SK-N-SH (cell line): Measurements from ENCODE around the gene STYK1.

Experiments
- CHD2 ChIP-seq: fragments of 150-350 bp; IDR thresholded peaks from 2 replicates; pipeline ENCODE4 v1.6.1; 2018; ENCODE audit warnings: low read length; ENCODE audit not compliant: partially characterized antibody
- CTCF ChIP-seq: fragments of 200-600 bp; sonication (generic); IDR thresholded peaks from 2 replicates; pipeline ENCODE4 v1.6.1; 2017; ENCODE audit warnings: antibody characterized with exemption, mild to moderate bottlenecking, moderate library complexity
- EP300 ChIP-seq, 2 experiments: IDR thresholded peaks; 2 replicates each; pipeline versions ENCODE4 v1.4.0 to v1.6.1; 2012; ENCODE audit warnings: borderline replicate concordance in 1 of 2, low read depth in 1 of 2, low read length in 1 of 2
- EZH2phosphoT487 ChIP-seq: fragments of 200-600 bp; sonication (generic); IDR thresholded peaks from 2 replicates; pipeline ENCODE4 v1.6.1; 2017; ENCODE audit warnings: low read depth, mixed run types, mild to moderate bottlenecking, antibody characterized with exemption, moderate library complexity, borderline replicate concordance
- FOXM1 ChIP-seq: IDR thresholded peaks from 2 replicates; pipeline ENCODE4 v1.4.0; 2012; ENCODE audit warnings: low read depth, mild to moderate bottlenecking
- MXI1 ChIP-seq: IDR thresholded peaks from 2 replicates; pipeline ENCODE4 v1.6.1; 2012; ENCODE audit warnings: mild to moderate bottlenecking, low read depth, low read length, improper control_type of control experiment
- POLR2AphosphoS5 ChIP-seq: IDR thresholded peaks from 2 replicates; pipeline ENCODE4 v1.6.1; 2012; ENCODE audit warnings: low read depth, low read length
- RAD21 ChIP-seq: IDR thresholded peaks from 2 replicates; pipeline ENCODE4 v1.6.1; 2012; ENCODE audit warnings: mild to moderate bottlenecking, low read length
- RFX5 ChIP-seq: IDR thresholded peaks from 2 replicates; pipeline ENCODE4 v1.6.1; 2012; ENCODE audit warnings: mild to moderate bottlenecking, improper control_type of control experiment, low read length
- TAF1 ChIP-seq: IDR thresholded peaks from 2 replicates; pipeline ENCODE4 v1.6.1; 2012; ENCODE audit warnings: low read depth, mild to moderate bottlenecking, low read length, moderate library complexity, borderline replicate concordance
- TF ChIP-seq, protein P1 (sequence below): IDR thresholded peaks from 2 replicates; pipeline ENCODE4 v1.4.0; 2012; ENCODE audit warnings: low read depth, borderline replicate concordance
- TF ChIP-seq, protein P2 (sequence below): IDR thresholded peaks from 2 replicates; pipeline ENCODE4 v1.6.1; 2012; ENCODE audit warnings: mild to moderate bottlenecking, low read depth, low read length, moderate library complexity

GRCh38 chr12:10615532-10615931 lies 58.3 kb downstream of the STYK1 start:
- TF ChIP-seq TAF1 (no peak), MXI1 (no peak), EZH2phosphoT487 (no peak), POLR2AphosphoS5 (no peak), CTCF (peak; percentile 23; the same call in 1 of the 2 replicates), EP300 (IDR thresholded peaks at IDR 0.05; ENCODE audit: borderline replicate concordance in 1 of 2, low read depth in 1 of 2, low read length in 1 of 2) (no peak), CHD2 (no peak), RAD21 (no peak), FOXM1 (no peak), RFX5 (no peak)
- TF ChIP-seq, protein P1, sequence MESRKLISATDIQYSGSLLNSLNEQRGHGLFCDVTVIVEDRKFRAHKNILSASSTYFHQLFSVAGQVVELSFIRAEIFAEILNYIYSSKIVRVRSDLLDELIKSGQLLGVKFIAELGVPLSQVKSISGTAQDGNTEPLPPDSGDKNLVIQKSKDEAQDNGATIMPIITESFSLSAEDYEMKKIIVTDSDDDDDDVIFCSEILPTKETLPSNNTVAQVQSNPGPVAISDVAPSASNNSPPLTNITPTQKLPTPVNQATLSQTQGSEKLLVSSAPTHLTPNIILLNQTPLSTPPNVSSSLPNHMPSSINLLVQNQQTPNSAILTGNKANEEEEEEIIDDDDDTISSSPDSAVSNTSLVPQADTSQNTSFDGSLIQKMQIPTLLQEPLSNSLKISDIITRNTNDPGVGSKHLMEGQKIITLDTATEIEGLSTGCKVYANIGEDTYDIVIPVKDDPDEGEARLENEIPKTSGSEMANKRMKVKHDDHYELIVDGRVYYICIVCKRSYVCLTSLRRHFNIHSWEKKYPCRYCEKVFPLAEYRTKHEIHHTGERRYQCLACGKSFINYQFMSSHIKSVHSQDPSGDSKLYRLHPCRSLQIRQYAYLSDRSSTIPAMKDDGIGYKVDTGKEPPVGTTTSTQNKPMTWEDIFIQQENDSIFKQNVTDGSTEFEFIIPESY, result no peak
- TF ChIP-seq, protein P2, sequence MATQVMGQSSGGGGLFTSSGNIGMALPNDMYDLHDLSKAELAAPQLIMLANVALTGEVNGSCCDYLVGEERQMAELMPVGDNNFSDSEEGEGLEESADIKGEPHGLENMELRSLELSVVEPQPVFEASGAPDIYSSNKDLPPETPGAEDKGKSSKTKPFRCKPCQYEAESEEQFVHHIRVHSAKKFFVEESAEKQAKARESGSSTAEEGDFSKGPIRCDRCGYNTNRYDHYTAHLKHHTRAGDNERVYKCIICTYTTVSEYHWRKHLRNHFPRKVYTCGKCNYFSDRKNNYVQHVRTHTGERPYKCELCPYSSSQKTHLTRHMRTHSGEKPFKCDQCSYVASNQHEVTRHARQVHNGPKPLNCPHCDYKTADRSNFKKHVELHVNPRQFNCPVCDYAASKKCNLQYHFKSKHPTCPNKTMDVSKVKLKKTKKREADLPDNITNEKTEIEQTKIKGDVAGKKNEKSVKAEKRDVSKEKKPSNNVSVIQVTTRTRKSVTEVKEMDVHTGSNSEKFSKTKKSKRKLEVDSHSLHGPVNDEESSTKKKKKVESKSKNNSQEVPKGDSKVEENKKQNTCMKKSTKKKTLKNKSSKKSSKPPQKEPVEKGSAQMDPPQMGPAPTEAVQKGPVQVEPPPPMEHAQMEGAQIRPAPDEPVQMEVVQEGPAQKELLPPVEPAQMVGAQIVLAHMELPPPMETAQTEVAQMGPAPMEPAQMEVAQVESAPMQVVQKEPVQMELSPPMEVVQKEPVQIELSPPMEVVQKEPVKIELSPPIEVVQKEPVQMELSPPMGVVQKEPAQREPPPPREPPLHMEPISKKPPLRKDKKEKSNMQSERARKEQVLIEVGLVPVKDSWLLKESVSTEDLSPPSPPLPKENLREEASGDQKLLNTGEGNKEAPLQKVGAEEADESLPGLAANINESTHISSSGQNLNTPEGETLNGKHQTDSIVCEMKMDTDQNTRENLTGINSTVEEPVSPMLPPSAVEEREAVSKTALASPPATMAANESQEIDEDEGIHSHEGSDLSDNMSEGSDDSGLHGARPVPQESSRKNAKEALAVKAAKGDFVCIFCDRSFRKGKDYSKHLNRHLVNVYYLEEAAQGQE, result no peak
